Astrocyte (in vitro differentiated cells and primary cell): ENCODE measurements around the gene WASF2.

Experiments used
- CTCF ChIP-seq: IDR thresholded peaks from 2 replicates; pipeline ENCODE4 v1.5.1; 2011; ENCODE audit warnings: low read depth, mild to moderate bottlenecking, inconsistent platforms, low read length, moderate library complexity; ENCODE audit not compliant: insufficient read depth
- EZH2 ChIP-seq: IDR thresholded peaks from 2 replicates; pipeline ENCODE4 v1.6.1; 2012; ENCODE audit warnings: mild to moderate bottlenecking, low read length, inconsistent platforms; ENCODE audit not compliant: insufficient read depth

GRCh38 chr1:27491748-27492700 lies 2.1 kb upstream of the WASF2 start:
- TF ChIP-seq CTCF (no peak), EZH2 (no peak)
